K562 treated with DMSO at 1 percent for 4 hours (cell line): ENCODE data around the gene DGKG. TPM values are rescaled to one million over a fixed set of nuclear protein-coding genes. Genes with fewer than 3 reads are reported as not detected.

Experiments
- total RNA-seq: library from RNA; unstranded; fragments of 300-600 nt; gene quantifications from 2 replicates; pipeline ENCODE4 v1.2.3, GENCODE V29; 2022; ENCODE audit not compliant: insufficient read depth

The DGKG gene
- not detected in 2 replicates for total RNA-seq

DNA sequence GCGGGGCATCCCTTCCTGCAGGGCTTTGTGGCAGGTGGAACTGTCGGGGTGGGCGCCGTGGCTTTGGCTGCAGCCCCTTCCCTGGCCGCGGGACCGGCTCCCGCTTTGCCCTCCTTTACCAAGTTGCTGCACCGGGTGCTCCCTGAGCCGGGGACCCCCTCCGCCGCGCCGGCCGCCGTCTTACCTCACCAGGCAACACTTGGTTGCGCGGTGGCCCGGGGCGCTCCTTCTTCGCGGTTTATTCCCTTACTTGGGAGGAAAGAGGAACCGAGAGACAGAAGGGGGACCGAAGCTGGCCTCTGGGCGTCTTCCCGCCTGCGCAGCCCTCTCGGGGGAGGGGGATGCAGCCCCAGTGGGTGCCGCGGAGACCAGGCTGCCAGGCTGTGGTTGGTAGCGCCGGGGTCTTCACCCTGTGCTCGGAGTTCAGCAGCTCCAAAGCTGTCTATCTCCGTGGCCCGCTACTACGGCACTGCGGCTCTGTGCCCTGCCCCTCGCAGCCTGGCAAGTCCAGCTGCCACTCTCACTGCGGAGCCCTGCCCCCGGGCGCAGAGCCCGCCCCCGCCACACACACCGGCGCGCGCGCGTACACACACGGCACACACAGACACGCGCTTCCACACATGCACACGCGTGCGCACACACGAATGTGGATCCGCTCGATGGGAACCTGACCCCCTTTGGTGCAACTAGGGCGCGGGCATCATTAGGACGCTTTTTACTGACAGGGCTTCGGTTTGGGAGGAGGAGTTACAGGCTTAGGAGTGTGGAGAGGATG lies at the start of gene DGKG:
Gene DGKG (minus strand): TSS at position 473 of the 775 bp plus-strand sequence. CDS start 41,775 bp downstream, outside the sequence.

GRCh38 chr3:186108941-186109865 lies 252.8 kb downstream of the DGKG start, which contains the start of gene ETV5:
TSS of gene ETV5 (minus strand) at chr3:186109089. CDS start at chr3:186105868, 3,221 bp downstream.

Other genes with a start within 250 kb of the DGKG start
- gene CRYGS, start 182.1 kb upstream of the DGKG start, total RNA-seq = 1.5 and 3.0 TPM in 2 replicates
- gene TBCCD1, start 205.1 kb upstream of the DGKG start, total RNA-seq = 6.0 and 11.2 TPM in 2 replicates
- 70.7 and 71.2 TPM in 2 replicates for gene DNAJB11, start 208.5 kb upstream of the DGKG start, total RNA-seq